GM10248 (cell line): ENCODE results near the gene GLYAT.
"Not testable (repeated sequence)": the region's sequence is repeated elsewhere in the genome, so short reads cannot be mapped to it uniquely, and the experiment has no call there.

Experiments
- CTCF ChIA-PET: fragments of 300-600 bp; sonication (Branson Sonifier 250); formaldehyde crosslinking; extraction: SDS; loops from one replicate; lab custom pipeline; 2021; ENCODE audit warnings: antibody characterized with exemption; lab: Yijun Ruan, JAX
- POLR2A ChIA-PET: fragments of 350-650 bp; sonication (Branson Sonifier 250); formaldehyde crosslinking; extraction: SDS; loops from one replicate; lab custom pipeline; 2020; ENCODE audit warnings: antibody characterized with exemption; lab: Yijun Ruan, JAX
- DNase-seq: peaks from one replicate; pipeline ENCODE4 v3.0.0; 2012; ENCODE audit errors: extremely low spot score
- CTCF ChIP-seq: IDR thresholded peaks from 2 replicates; pipeline ENCODE4 v1.5.1; 2012; ENCODE audit warnings: mild to moderate bottlenecking, low read depth; ENCODE audit errors: extremely low read depth, missing control alignments, control extremely low read depth

Gene GLYAT

GRCh38 chr11:58711832-58712231, 19.9 kb downstream of the GLYAT start:
- ChIA-PET CTCF (interaction anchor here (1.3 kb wide), 1 partner anchor 37 kb away, joined by 3 read pairs; no protein-coding TSS in a partner anchor), POLR2A (no interaction called here)
- no peak for DNase-seq
- TF ChIP-seq CTCF, result no peak

GRCh38 chr11:58707767-58708166, 24.0 kb downstream of the GLYAT start:
- ChIA-PET CTCF (no interaction called here), POLR2A (no interaction called here)
- DNase-seq, result no peak
- no peak for TF ChIP-seq CTCF

GRCh38 chr11:58696825-58697224, 34.9 kb downstream of the GLYAT start:
- CTCF ChIA-PET, POLR2A ChIA-PET, DNase-seq: not testable (repeated sequence)

GRCh38 chr11:58693026-58693425, 38.7 kb downstream of the GLYAT start:
- DNase-seq, result no peak
- TF ChIP-seq CTCF, result no peak
- POLR2A ChIA-PET, result no interaction called here
- CTCF ChIA-PET, result interaction anchor here (1.4 kb wide), 1 partner anchor 9 kb away, joined by 3 read pairs; no protein-coding TSS in a partner anchor

- POLR2A ChIA-PET, result no interaction called here
- CTCF ChIA-PET, result interaction anchor here (1.4 to 1.6 kb wide), 2 partner anchors 9 to 10 kb away, joined by 3 to 6 read pairs; no protein-coding TSS in a partner anchor
- no peak for DNase-seq
- no peak for TF ChIP-seq CTCF
Measured at GRCh38 chr11:58691675-58692074, 40.1 kb downstream of the GLYAT start.

- ChIA-PET POLR2A (no interaction called here), CTCF (interaction anchor here (1.3 to 2.3 kb wide), 6 partner anchors 10 to 100 kb away, joined by 3 to 10 read pairs (median 4); no protein-coding TSS in a partner anchor)
- no peak for TF ChIP-seq CTCF
Measured at GRCh38 chr11:58688789-58689503, 42.8 kb downstream of the GLYAT start.

More at GRCh38 chr11:58688789-58689503, 42.8 kb downstream of the GLYAT start:
- DNase-seq, result no peak
